ENCODE measurements around the gene GLRA1. TPM values are rescaled to one million over a fixed set of nuclear protein-coding genes. Genes with fewer than 3 reads are reported as not detected.

The GLRA1 gene
- total RNA-seq, 1 experiment from 2014 or later, result not detected

DNA sequence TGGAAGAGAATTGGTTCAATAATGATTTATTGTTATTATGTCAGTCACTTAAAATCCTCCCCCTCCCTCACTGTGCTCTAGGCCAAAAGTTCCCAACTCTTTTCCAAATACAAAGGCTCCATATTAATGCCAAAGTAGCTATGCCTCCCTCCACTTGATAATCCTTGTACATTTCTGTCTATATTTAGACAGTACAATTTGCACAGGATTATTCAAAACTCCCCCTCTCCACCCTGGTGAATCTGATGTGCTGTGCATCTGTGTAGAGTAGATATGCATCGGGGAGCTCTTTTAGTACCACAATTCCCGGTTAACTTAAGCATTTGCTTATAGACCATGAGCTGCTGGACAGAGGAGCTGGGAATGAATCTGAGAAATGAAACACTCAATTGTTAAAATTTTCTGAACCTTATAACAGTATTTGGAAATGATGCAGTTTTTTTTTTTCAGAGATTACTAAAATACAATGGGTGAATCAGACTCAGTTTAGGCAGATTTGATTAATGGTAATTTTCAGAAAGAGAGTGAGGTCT is 27.6 kb downstream of the GLRA1 start:
- H2AFZ ChIP-seq (ENCODE audit: low read depth, low read length, poor library complexity, severe bottlenecking), result no peak overlapping the region
- no peaks in the 10 kb centered on the region for H3K79me2 ChIP-seq (ENCODE audit: insufficient read depth, low read length)
- intact Hi-C loops (cut with micrococcal nuclease), result no loop called here
- no peaks in the 10 kb centered on the region for H3K9me3 ChIP-seq (ENCODE audit: control insufficient read depth in 1 of 2, insufficient read depth in 1 of 2, low read depth in 1 of 2, low read length in 2 of 2)
- ChIA-PET CTCF (no interaction called here), RAD21 (ENCODE audit: low non-redundant PET in 1 of 2, low total read pairs in 2 of 2, uncharacterized antibody in 2 of 2, unreplicated experiment in 2 of 2) (no interaction called here), POLR2A (no interaction called here)
- no peak overlapping the region for H3K9ac ChIP-seq (ENCODE audit: low read length)
- DNase-seq (ENCODE audit: low read depth, low spot score) (no peak), ATAC-seq (no peak)
- no peaks in the 10 kb centered on the region for H4K20me1 ChIP-seq (ENCODE audit: insufficient read depth)
- BruUV-seq (replicated peaks), result no TSS peak
- H3K9me2 ChIP-seq (ENCODE audit: insufficient read depth), result no peaks in the 10 kb centered on the region
- H3K4me1 ChIP-seq (ENCODE audit: control insufficient read depth in 1 of 2, insufficient read depth in 2 of 2, low read length in 2 of 2), result peaks cover 0 to 6% of the 10 kb centered on the region in 2 experiments; a peak in 3 of 4 replicates
- H3K27ac ChIP-seq (ENCODE audit: low read depth, low read length), result no peak overlapping the region
- H3K4me2 ChIP-seq (ENCODE audit: low read length), result no peak overlapping the region
- no peak overlapping the region for H3K4me3 ChIP-seq (replicated peaks in 1 of 2; ENCODE audit: low read depth in 1 of 2, low read length in 2 of 2)
- no peak for TF ChIP-seq ZBTB33 (IDR thresholded peaks at IDR 0.05; ENCODE audit: extremely low read depth, insufficient replicate concordance, low read length)
- no peak for TF ChIP-seq RAD21 (IDR thresholded peaks at IDR 0.05; ENCODE audit: low read depth)
- no peak for TF ChIP-seq CBX3 (IDR thresholded peaks at IDR 0.05; ENCODE audit: low read depth)
- TF ChIP-seq, protein P1, sequence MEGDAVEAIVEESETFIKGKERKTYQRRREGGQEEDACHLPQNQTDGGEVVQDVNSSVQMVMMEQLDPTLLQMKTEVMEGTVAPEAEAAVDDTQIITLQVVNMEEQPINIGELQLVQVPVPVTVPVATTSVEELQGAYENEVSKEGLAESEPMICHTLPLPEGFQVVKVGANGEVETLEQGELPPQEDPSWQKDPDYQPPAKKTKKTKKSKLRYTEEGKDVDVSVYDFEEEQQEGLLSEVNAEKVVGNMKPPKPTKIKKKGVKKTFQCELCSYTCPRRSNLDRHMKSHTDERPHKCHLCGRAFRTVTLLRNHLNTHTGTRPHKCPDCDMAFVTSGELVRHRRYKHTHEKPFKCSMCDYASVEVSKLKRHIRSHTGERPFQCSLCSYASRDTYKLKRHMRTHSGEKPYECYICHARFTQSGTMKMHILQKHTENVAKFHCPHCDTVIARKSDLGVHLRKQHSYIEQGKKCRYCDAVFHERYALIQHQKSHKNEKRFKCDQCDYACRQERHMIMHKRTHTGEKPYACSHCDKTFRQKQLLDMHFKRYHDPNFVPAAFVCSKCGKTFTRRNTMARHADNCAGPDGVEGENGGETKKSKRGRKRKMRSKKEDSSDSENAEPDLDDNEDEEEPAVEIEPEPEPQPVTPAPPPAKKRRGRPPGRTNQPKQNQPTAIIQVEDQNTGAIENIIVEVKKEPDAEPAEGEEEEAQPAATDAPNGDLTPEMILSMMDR (IDR thresholded peaks at IDR 0.05 in 2 of 3, conservative IDR thresholded peaks at IDR 0.05 in 1 of 3; ENCODE audit: borderline replicate concordance in 1 of 3, insufficient read depth in 1 of 3, low read depth in 2 of 3, low read length in 2 of 3), result no peak
- TF ChIP-seq, protein P2, sequence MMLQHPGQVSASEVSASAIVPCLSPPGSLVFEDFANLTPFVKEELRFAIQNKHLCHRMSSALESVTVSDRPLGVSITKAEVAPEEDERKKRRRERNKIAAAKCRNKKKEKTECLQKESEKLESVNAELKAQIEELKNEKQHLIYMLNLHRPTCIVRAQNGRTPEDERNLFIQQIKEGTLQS (IDR thresholded peaks at IDR 0.05), result no peak
- no peak for TF ChIP-seq YY1 (IDR thresholded peaks at IDR 0.05; ENCODE audit: extremely low read depth, insufficient replicate concordance, low read depth, low read length)
- TF ChIP-seq CEBPB (IDR thresholded peaks at IDR 0.05; ENCODE audit: low read depth), result no peak
- no peak for TF ChIP-seq POLR2AphosphoS5 (IDR thresholded peaks at IDR 0.05; ENCODE audit: low read depth, low read length)
- no peak for TF ChIP-seq EZH2 (IDR thresholded peaks at IDR 0.05)
- no peak for TF ChIP-seq SP1 (IDR thresholded peaks at IDR 0.05; ENCODE audit: low read depth)
- TF ChIP-seq ZFX (IDR thresholded peaks at IDR 0.05), result no peak
- no peak for TF ChIP-seq EGR1 (IDR thresholded peaks at IDR 0.05; ENCODE audit: low read depth)
- no peak for TF ChIP-seq SIN3A (IDR thresholded peaks at IDR 0.05; ENCODE audit: low read depth)
- no peak for TF ChIP-seq POLR2A (IDR thresholded peaks at IDR 0.05; ENCODE audit: borderline replicate concordance, extremely low read depth, insufficient read depth, insufficient read length)
- H3K27me3 ChIP-seq (ENCODE audit: insufficient read depth, low read length), result peaks cover 33% of the 10 kb centered on the region
- no peaks in the 10 kb centered on the region for H3K36me3 ChIP-seq (ENCODE audit: control insufficient read depth in 1 of 2, insufficient read depth in 2 of 2, low read length in 2 of 2)
